GM11168 (cell line): ENCODE data around the gene GFER.

Experiments
- in situ Hi-C: fragments of 300-500 bp; cut with MboI; formaldehyde crosslinking; loops from one replicate; pipeline ENCODE4 v1.12.0; 2022; ENCODE audit warnings: low sequenced_read_pairs; ENCODE audit not compliant: unreplicated experiment

Gene GFER

GRCh38 chr16:1973461-1974156, 10.4 kb upstream of the GFER start:
- in situ Hi-C loops, result no loop called here

- in situ Hi-C loops, result no loop called here
These were observed 9.6 kb upstream of the GFER start for GRCh38 chr16:1974157-1975070.

- in situ Hi-C loops, result no loop called here
These were observed 8.4 kb upstream of the GFER start for GRCh38 chr16:1975432-1976215.

DNA sequence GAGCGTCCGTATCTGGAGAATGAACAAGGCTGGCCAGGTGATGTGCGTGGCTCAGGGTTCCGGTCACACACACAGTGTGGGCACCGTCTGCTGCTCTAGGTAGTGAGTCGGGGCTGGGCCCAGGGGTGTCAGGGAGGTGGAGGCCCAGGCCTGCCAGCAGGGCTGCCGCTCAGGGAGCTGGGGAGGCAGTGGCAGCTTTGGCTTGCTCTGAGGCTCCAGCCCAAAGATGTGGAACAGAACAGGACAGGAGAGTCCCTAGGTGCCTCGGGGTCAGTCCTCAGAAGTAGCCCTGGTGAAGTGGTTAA, 7.8 kb upstream of the GFER start:
- in situ Hi-C loops, result no loop called here

- in situ Hi-C loops, result no loop called here
These were observed 6.8 kb upstream of the GFER start for GRCh38 chr16:1976951-1977874.

DNA sequence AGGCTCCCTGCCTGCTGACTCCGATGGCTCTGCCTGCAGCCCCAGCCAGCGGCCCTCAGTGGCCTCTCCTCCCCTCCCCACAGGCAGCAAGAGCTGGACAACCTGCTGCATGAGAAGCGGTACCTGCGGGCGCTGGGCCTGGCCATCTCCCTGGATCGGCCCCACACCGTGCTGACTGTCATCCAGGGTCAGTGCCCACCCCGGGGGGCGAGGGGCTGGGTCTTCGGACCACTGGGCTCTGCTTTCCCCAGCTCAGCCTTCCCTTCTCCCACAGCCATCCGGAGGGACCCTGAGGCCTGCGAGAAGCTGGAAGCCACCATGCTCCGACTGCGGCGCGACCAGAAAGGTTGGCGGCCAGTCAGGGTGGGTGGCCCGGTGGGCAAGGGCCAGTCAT, 6.1 kb upstream of the GFER start:
- in situ Hi-C loops, result no loop called here

- in situ Hi-C loops, result no loop called here
These were observed 5.4 kb upstream of the GFER start for GRCh38 chr16:1978476-1979120.

- in situ Hi-C loops, result no loop called here
These were observed 4.5 kb upstream of the GFER start for GRCh38 chr16:1979271-1980029.

DNA sequence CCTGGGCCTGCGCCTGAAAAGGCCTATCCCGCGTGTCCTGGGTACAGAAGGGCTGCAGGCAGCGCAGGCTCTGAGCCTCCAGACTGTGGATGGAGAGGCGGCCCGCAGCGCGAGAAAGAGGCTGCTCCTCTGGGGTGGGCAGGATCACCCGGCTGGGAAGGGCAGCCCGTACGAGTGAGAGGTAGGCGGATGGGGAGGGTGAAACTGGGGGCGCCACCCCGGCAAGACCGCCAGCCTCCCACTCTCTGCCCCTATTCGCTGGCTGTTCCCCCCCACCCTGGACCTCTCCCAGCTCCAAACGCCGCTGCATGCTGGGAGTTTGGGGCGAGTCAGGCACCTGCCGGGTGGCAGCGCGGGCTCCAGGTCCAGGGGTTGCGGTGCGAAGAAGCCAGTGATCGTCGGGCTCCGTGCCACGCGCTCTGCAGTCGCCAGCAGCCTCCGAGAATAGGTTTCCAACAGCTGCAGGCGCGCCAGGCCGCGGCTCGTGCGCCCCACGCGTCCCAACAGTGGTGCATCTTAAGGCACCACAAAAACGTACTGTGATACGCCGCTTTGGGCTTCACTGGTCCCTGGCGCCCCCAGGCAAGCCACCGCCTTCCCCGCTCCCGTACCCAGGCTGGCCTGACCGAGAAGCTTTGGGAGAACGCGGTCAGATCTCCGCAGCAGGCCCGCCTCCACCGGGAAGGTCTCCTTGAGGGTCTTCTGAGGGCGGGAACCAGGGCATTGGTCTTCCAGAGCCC, 3.8 kb upstream of the GFER start:
- in situ Hi-C loops, result no loop called here

GRCh38 chr16:1980770-1981087, 3.3 kb upstream of the GFER start:
- in situ Hi-C loops, result no loop called here

- in situ Hi-C loops, result no loop called here
These were observed 2.6 kb upstream of the GFER start, which contains the start of gene NOXO1 for GRCh38 chr16:1981398-1981836. Gene NOXO1, minus strand, starts transcription at chr16:1981469. Its CDS starts 290 bp downstream, at chr16:1981179.

- in situ Hi-C loops, result no loop called here
These were observed 2.0 kb upstream of the GFER start for GRCh38 chr16:1982013-1982433.

DNA sequence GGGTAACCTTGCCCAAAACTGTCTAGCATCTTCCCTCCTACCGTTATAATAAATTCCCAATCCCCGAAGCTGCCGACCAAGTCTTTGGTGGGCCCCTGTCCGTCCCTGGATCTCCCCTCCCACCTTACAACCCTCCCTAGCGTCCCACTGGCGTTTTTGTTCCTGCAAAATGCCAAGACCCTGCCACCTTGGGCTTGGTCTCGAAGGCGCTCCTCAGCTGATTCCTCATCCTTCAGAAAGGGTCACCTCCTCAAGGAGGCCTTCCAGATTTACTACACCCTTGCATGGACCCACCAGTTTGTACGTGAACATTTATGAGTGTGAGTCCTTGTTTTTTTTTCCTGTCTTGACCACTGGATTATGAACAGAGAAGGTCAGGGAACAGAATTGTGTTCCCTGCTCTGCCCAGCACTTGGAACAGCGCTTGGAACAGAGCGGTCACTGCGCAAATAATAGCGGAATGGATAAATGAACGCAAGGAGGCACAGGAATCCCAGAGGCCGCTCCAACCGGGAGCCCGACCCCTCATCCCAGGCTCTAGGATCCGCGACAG, 926 bp upstream of the GFER start:
- in situ Hi-C loops, result no loop called here

GRCh38 chr16:1984347-1985225, 593 bp downstream of the GFER start:
- in situ Hi-C loops, result no loop called here

DNA sequence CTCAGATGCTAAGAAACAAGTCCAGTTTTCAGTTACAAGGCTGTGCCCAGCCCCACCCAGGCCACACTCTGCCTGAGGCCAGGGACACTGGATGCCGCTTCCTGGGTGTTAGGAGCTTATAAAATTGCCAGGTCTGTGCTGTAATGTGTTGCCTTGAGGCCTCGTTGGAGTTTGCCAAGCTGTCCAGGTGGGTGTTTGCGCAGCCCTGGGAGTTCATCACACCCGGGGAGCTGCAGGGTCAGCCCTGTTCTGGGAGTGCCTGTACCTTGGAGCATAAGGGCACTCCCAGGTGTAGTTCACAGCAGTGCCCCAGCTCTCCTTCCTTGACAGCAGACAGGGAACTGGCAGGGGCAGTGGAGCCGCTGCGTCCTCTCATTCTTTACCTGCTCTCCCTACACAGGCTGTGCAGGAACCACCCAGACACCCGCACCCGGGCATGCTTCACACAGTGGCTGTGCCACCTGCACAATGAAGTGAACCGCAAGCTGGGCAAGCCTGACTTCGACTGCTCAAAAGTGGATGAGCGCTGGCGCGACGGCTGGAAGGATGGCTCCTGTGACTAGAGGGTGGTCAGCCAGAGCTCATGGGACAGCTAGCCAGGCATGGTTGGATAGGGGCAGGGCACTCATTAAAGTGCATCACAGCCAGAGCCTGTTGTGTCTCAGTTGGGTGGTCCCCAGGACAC, 1.6 kb downstream of the GFER start:
- in situ Hi-C loops, result no loop called here

GRCh38 chr16:1987198-1987597, 3.2 kb downstream of the GFER start:
- in situ Hi-C loops, result no loop called here
